Natural killer cell (primary cell): Measurements from ENCODE around the gene PYHIN1. TPM values are rescaled to one million over a fixed set of nuclear protein-coding genes. Genes with fewer than 3 reads are reported as not detected.
A peak's percentile ranks its signal among the peaks of the same experiment; 100 is the strongest.

ENCODE experiments used
- ATAC-seq, 3 donors: fragments of 150-1000 bp in 2 of 3; fragments of 200-7000 bp in 1 of 3; cut with Tn5 transposase; 1 replicate in 1 of 3; 2 replicates in 2 of 3; pipeline ENCODE4 v1.10.0; 2021; ENCODE audit warnings: mild to moderate bottlenecking in 2 of 3, moderate library complexity in 2 of 3
- DNase-seq, 2 donors: peaks; one replicate each; pipeline versions ENCODE4 v3.0.0 to v3.0.0-alpha.2; 2013 to 2021; ENCODE audit warnings: mixed read lengths in 1 of 2
- H3K27ac ChIP-seq: one replicate; pipeline ENCODE4 v1.5.1; 2013; ENCODE audit warnings: mild to moderate bottlenecking, low read length
- H3K27me3 ChIP-seq: one replicate; pipeline ENCODE4 v1.6.1; 2013; ENCODE audit warnings: low read length; ENCODE audit not compliant: control insufficient read depth, insufficient read depth
- H3K36me3 ChIP-seq: one replicate; pipeline ENCODE4 v1.6.1; 2013; ENCODE audit warnings: low read length; ENCODE audit not compliant: control insufficient read depth, insufficient read depth
- H3K4me1 ChIP-seq: one replicate; pipeline ENCODE4 v1.6.1; 2013; ENCODE audit warnings: low read length; ENCODE audit not compliant: control insufficient read depth, insufficient read depth
- H3K4me3 ChIP-seq: one replicate; pipeline ENCODE4 v1.5.1; 2013; ENCODE audit warnings: low read length
- H3K9me3 ChIP-seq: one replicate; pipeline ENCODE4 v1.6.1; 2013; ENCODE audit warnings: low read length; ENCODE audit not compliant: control insufficient read depth, insufficient read depth
- H3K27ac Mint-ChIP-seq, 2 donors: one replicate each; pipeline ENCODE4 v1.8.0; 2022; ENCODE audit warnings: mild to moderate bottlenecking in 2 of 2, mixed read lengths in 2 of 2, moderate library complexity in 1 of 2
- H3K27me3 Mint-ChIP-seq, 2 donors: one replicate each; pipeline ENCODE4 v1.8.0; 2022; ENCODE audit warnings: low read depth in 2 of 2, mixed read lengths in 2 of 2
- H3K36me3 Mint-ChIP-seq: one replicate; pipeline ENCODE4 v1.8.0; 2022; ENCODE audit warnings: mixed read lengths
- H3K4me1 Mint-ChIP-seq, 2 donors: one replicate each; pipeline ENCODE4 v1.8.0; 2022; ENCODE audit warnings: mixed read lengths in 2 of 2
- H3K4me3 Mint-ChIP-seq: one replicate; pipeline ENCODE4 v1.8.0; 2022; ENCODE audit warnings: mild to moderate bottlenecking, moderate library complexity, mixed read lengths
- H3K9me3 Mint-ChIP-seq, 2 donors: one replicate each; pipeline ENCODE4 v1.8.0; 2022; ENCODE audit warnings: mixed read lengths in 2 of 2
- CTCF ChIP-seq: fragments of 200-600 bp; IDR thresholded peaks from one replicate; pipeline ENCODE4 v1.8.0; 2022; ENCODE audit warnings: antibody characterized with exemption
- WGBS: methylation state at CpG from one replicate; pipeline ENCODE4 v1.1.7; 2013; ENCODE audit warnings: missing lambda C conversion rate; ENCODE audit not compliant: insufficient coverage; 5-methylcytosine and 5-hydroxymethylcytosine counted together
- intact Hi-C: fragments of 100-400 bp; cut with micrococcal nuclease; formaldehyde crosslinking; loops from one replicate; pipeline ENCODE4 v1.14.2; 2022
- total RNA-seq, 4 donors: library from RNA; stranded (reverse); fragments of 120-200 nt in 1 of 4; gene quantifications; one replicate each; pipeline versions ENCODE4 v1.2.3 to v1.2.4, GENCODE V29; 2013 to 2022

Gene PYHIN1
- total RNA-seq, 3 donors from 2014 or later (not counting 1 experiment from before 2014, with no cell fraction given): 171 to 313 (median 197) TPM

GRCh38 chr1:158951956-158952355, 20.6 kb downstream of the PYHIN1 start:
- Mint-ChIP-seq H3K4me1 (peaks cover 46 to 50% of the 10 kb centered on the region in 2 donors), H3K9me3 (peaks cover 0 to 2% of the 10 kb centered on the region in 2 donors), H3K27ac (peak overlapping the region; percentile 76 to 82), H3K4me3 (peak overlapping the region; percentile 32), H3K27me3 (no peaks in the 10 kb centered on the region), H3K36me3 (peaks cover 53% of the 10 kb centered on the region)
- peak overlapping the region; percentile 5 for H3K27ac ChIP-seq
- H3K36me3 ChIP-seq: peaks cover 56% of the 10 kb centered on the region
- 81% methylated on average over 15 of the region's 15 CpGs for WGBS
- no peak overlapping the region for H3K4me3 ChIP-seq
- TF ChIP-seq CTCF: no peak
- peaks cover 12% of the 10 kb centered on the region for H3K4me1 ChIP-seq
- no peaks in the 10 kb centered on the region for H3K27me3 ChIP-seq
- ATAC-seq: no peak
- no peak for DNase-seq
- intact Hi-C loops: no loop called here
- peaks cover 4% of the 10 kb centered on the region for H3K9me3 ChIP-seq

DNA sequence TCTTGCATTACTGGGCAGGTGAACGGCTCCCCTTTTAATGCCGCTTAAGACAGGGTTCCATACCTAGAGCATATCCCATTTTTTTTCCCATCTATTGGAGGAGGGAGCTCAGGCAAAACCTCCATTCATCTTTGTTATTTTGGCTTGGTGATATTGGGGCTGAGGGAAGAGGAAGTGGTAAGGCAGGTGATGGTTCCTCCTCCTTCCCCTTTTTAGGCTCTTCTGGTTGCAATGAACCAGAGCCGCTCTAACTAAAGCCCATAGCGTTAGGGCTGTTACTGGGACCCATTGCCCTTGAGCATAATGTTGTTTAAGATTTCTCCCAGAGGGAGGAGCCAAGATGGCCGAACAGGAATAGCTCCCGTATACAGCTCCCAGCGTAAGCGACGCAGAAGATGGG, 21.1 kb downstream of the PYHIN1 start:
- Histone ChIP-seq H3K27me3 (no peaks in the 10 kb centered on the region), H3K36me3 (peaks cover 51% of the 10 kb centered on the region), H3K4me1 (peaks cover 12% of the 10 kb centered on the region), H3K4me3 (no peak overlapping the region), H3K9me3 (peaks cover 4% of the 10 kb centered on the region), H3K27ac (no peak overlapping the region)
- peaks cover 41 to 45% of the 10 kb centered on the region in 2 donors for H3K4me1 Mint-ChIP-seq
- H3K36me3 Mint-ChIP-seq: peaks cover 48% of the 10 kb centered on the region
- 85% methylated on average over 9 of the region's 9 CpGs for whole genome bisulfite sequencing
- no peak for TF ChIP-seq CTCF
- H3K27me3 Mint-ChIP-seq: no peaks in the 10 kb centered on the region
- DNase-seq (no peak), ATAC-seq (no peak)
- H3K9me3 Mint-ChIP-seq: peaks cover 0 to 2% of the 10 kb centered on the region in 2 donors
- intact Hi-C loops: no loop called here
- peak overlapping the region; percentile 20 to 71 for H3K27ac Mint-ChIP-seq
- H3K4me3 Mint-ChIP-seq: peak overlapping the region; percentile 32

DNA sequence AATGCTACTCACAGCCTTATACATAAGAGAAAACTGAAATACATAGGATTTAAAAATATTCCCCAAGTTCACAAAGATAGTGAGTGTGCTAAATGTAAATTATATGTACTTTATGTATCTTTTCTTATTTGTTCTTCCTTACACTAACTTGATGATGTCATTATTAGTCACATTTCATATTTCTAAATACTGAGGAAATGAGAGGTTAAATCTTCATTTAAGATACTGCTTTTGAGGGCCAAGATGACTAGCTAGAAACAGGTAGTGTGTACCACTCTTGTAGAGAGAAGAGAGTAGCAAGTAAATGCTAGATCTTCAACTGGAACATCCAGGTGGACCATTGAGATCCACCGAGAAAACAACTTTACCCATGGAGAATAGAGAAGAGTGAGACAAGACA, 29.8 kb downstream of the PYHIN1 start:
- DNase-seq: no peak
- intact Hi-C loops: no loop called here
- Mint-ChIP-seq H3K27ac (peak overlapping the region; percentile 47 to 52), H3K4me3 (no peak overlapping the region), H3K4me1 (peaks cover 30 to 57% of the 10 kb centered on the region in 2 donors), H3K27me3 (no peaks in the 10 kb centered on the region), H3K9me3 (peaks cover 8 to 14% of the 10 kb centered on the region in 2 donors), H3K36me3 (peaks cover 53% of the 10 kb centered on the region)
- no peaks in the 10 kb centered on the region for H3K27me3 ChIP-seq
- no peak for ATAC-seq
- no peak overlapping the region for H3K4me3 ChIP-seq
- no peak for TF ChIP-seq CTCF
- H3K27ac ChIP-seq: no peak overlapping the region
- H3K9me3 ChIP-seq: peaks cover 5% of the 10 kb centered on the region
- WGBS: 100% methylated on average over 1 of the region's 1 CpG
- peaks cover 45% of the 10 kb centered on the region for H3K36me3 ChIP-seq
- H3K4me1 ChIP-seq: no peaks in the 10 kb centered on the region

GRCh38 chr1:158962983-158963382, 31.6 kb downstream of the PYHIN1 start:
- Histone ChIP-seq H3K9me3 (peaks cover 5% of the 10 kb centered on the region), H3K27ac (no peak overlapping the region), H3K4me1 (no peaks in the 10 kb centered on the region), H3K4me3 (no peak overlapping the region), H3K36me3 (peaks cover 45% of the 10 kb centered on the region), H3K27me3 (no peaks in the 10 kb centered on the region)
- ATAC-seq: no peak
- peaks cover 72% of the 10 kb centered on the region for H3K36me3 Mint-ChIP-seq
- no peak overlapping the region for H3K4me3 Mint-ChIP-seq
- H3K27ac Mint-ChIP-seq: peak overlapping the region; percentile 78 to 80
- 72% methylated on average over 5 of the region's 5 CpGs for WGBS
- intact Hi-C loops: no loop called here
- DNase-seq: no peak
- H3K4me1 Mint-ChIP-seq: peaks cover 43 to 68% of the 10 kb centered on the region in 2 donors
- no peaks in the 10 kb centered on the region for H3K27me3 Mint-ChIP-seq
- TF ChIP-seq CTCF: no peak
- peaks cover 12 to 20% of the 10 kb centered on the region in 2 donors for H3K9me3 Mint-ChIP-seq
